K562 (cell line): ENCODE measurements around the gene CD47. TPM values are rescaled to one million over a fixed set of nuclear protein-coding genes. Genes with fewer than 3 reads are reported as not detected.
A peak's percentile ranks its signal among the peaks of the same experiment; 100 is the strongest.

Source experiments
- ATAC-seq: fragments of 200-7000 bp; cut with Tn5 transposase; 3 replicates; pipeline ENCODE4 v1.9.1; 2020; ENCODE audit warnings: moderate library complexity
- BruUV-seq: library from RNA; stranded (reverse); fragments of 400-500 nt; replicated peaks from 2 replicates; lab custom pipeline; 2021; lab: Mats Ljungman, UMichigan
- CTCF ChIA-PET: fragments of 300-600 bp; formaldehyde crosslinking; extraction: SDS; loops from one replicate; lab custom pipeline; 2021; ENCODE audit warnings: low intra/inter-chr PET ratio; lab: Yijun Ruan, JAX
- POLR2A ChIA-PET: fragments of 300-600, 350-650 bp; sonication (Branson Sonifier 250); formaldehyde crosslinking; extraction: SDS; loops from one replicate; lab custom pipeline; 2021; ENCODE audit warnings: antibody characterized with exemption, inconsistent platforms; lab: Yijun Ruan, JAX
- DNase-seq, 4 experiments: peaks; one replicate each; pipeline versions ENCODE4 v3.0.0 to v3.0.0-alpha.2; 2011 to 2018; ENCODE audit warnings: low spot score in 3 of 4, mixed read lengths in 3 of 4; ENCODE audit errors: extremely low read depth in 1 of 4
- FAIRE-seq: peaks from 2 replicates; lab custom pipeline; 2011; peaks lifted over from hg19 to GRCh38; lab: Jason Lieb, UNC
- H2AFZ ChIP-seq: 2 replicates; pipeline ENCODE4 v1.6.0; 2011; ENCODE audit warnings: low read depth, low read length, control low read depth, inconsistent platforms
- H3K27ac ChIP-seq: fragments of 200-600 bp; 3 replicates; pipeline ENCODE4 v1.8.0; 2011; ENCODE audit warnings: low read depth, mild to moderate bottlenecking, control low read depth, inconsistent platforms, low read length, moderate library complexity, mixed read lengths; ENCODE audit errors: extremely low read depth
- H3K27me3 ChIP-seq, 2 experiments: fragments of 300-600 bp in 1 of 2; 2 replicates in 1 of 2; 3 replicates in 1 of 2; pipeline versions ENCODE4 v1.6.0 to v1.8.0; 2011; ENCODE audit warnings: inconsistent platforms in 2 of 2, low read length in 2 of 2, mild to moderate bottlenecking in 1 of 2, mixed read lengths in 1 of 2, moderate library complexity in 1 of 2; ENCODE audit not compliant: control insufficient read depth in 2 of 2, insufficient read depth in 2 of 2
- H3K36me3 ChIP-seq: fragments of 300-600 bp; 3 replicates; pipeline ENCODE4 v1.8.0; 2011; ENCODE audit warnings: mild to moderate bottlenecking, low read length, inconsistent platforms; ENCODE audit not compliant: control insufficient read depth, insufficient read depth
- H3K4me1 ChIP-seq, 2 experiments: fragments of 200-600 bp in 1 of 2; replicated peaks in 1 of 2; 2 replicates in 1 of 2; 3 replicates in 1 of 2; pipeline versions ENCODE4 v1.5.1 to v1.8.0; 2011; ENCODE audit warnings: inconsistent platforms in 2 of 2, low read length in 2 of 2, mild to moderate bottlenecking in 1 of 2, mixed read lengths in 1 of 2, moderate library complexity in 1 of 2; ENCODE audit not compliant: control insufficient read depth in 2 of 2, insufficient read depth in 2 of 2
- H3K4me2 ChIP-seq: 2 replicates; pipeline ENCODE4 v1.6.1; 2011; ENCODE audit warnings: low read length, control low read depth, inconsistent platforms, mixed read lengths; ENCODE audit not compliant: insufficient read depth
- H3K4me3 ChIP-seq: fragments of 200-600 bp; sonication (generic), shearing (Covaris generic); 2 replicates; pipeline ENCODE4 v1.5.1; 2016; ENCODE audit warnings: control low read depth, inconsistent platforms
- H3K79me2 ChIP-seq: fragments of 200-600 bp; 3 replicates; pipeline ENCODE4 v1.8.0; 2011; ENCODE audit warnings: low read length, inconsistent platforms; ENCODE audit not compliant: control insufficient read depth, insufficient read depth
- H3K9ac ChIP-seq, 2 experiments: 2 replicates each; pipeline versions ENCODE4 v1.6.0 to v1.6.1; 2011; ENCODE audit warnings: low read depth in 2 of 2, low read length in 2 of 2, control low read depth in 1 of 2, inconsistent platforms in 1 of 2, mild to moderate bottlenecking in 1 of 2, mixed read lengths in 1 of 2; ENCODE audit not compliant: insufficient read depth in 1 of 2
- H3K9me1 ChIP-seq: one replicate; pipeline ENCODE4 v1.6.0; 2011; ENCODE audit warnings: inconsistent platforms, mild to moderate bottlenecking, low read length, moderate library complexity; ENCODE audit not compliant: control insufficient read depth, insufficient read depth
- H3K9me3 ChIP-seq: replicated peaks from 2 replicates; pipeline ENCODE4 v1.5.1; 2011; ENCODE audit warnings: low read depth, low read length, inconsistent platforms; ENCODE audit not compliant: control insufficient read depth, insufficient read depth
- H4K20me1 ChIP-seq: replicated peaks from 2 replicates; pipeline ENCODE4 v1.6.1; 2011; ENCODE audit warnings: low read length, inconsistent platforms, mixed read lengths; ENCODE audit not compliant: control insufficient read depth, insufficient read depth
- ARID1B ChIP-seq: fragments of 450-650 bp; IDR thresholded peaks from 2 replicates; pipeline ENCODE4 v1.6.1; 2016; ENCODE audit warnings: antibody characterized with exemption, mild to moderate bottlenecking, inconsistent platforms
- CBFA2T3 ChIP-seq: fragments of 450-650 bp; IDR thresholded peaks from 2 replicates; pipeline ENCODE4 v1.6.1; 2017
- ERF ChIP-seq: fragments of 450-650 bp; formaldehyde crosslinking; IDR thresholded peaks from 2 replicates; pipeline ENCODE4 v1.4.0; 2020; ENCODE audit warnings: mild to moderate bottlenecking, mixed read lengths
- NR4A1 ChIP-seq, 2 experiments: fragments of 250-450 bp in 1 of 2; fragments of 450-650 bp in 1 of 2; sonication (Bioruptor Pico) in 1 of 2; IDR thresholded peaks; 2 replicates each; pipeline versions ENCODE4 v1.4.0 to v1.6.1; 2016 to 2020; ENCODE audit warnings: mild to moderate bottlenecking in 2 of 2, missing compliant biosample characterization in 1 of 2, missing genetic modification characterization in 1 of 2, moderate library complexity in 1 of 2
- ZNF347 ChIP-seq: fragments of 450-650 bp; formaldehyde crosslinking; IDR thresholded peaks from 2 replicates; pipeline ENCODE4 v1.4.0; 2020; ENCODE audit warnings: low read depth, mild to moderate bottlenecking, moderate library complexity
- WGBS: fragments of 100-300 bp; shearing (Covaris generic); methylation state at CpG from one replicate; pipeline ENCODE4 v1.1.6; 2016; ENCODE audit warnings: low coverage, mixed read lengths; ENCODE audit not compliant: insufficient coverage; ENCODE audit errors: missing lambda C conversion rate; 5-methylcytosine and 5-hydroxymethylcytosine counted together
- in situ Hi-C: fragments of 300-500 bp; cut with MboI; formaldehyde crosslinking; loops from 4 replicates; pipeline ENCODE4 v1.15.0; 2018; ENCODE audit warnings: inconsistent platforms, mixed read lengths
- intact Hi-C: fragments of 100-400 bp; cut with micrococcal nuclease; formaldehyde crosslinking; loops from 2 replicates; pipeline ENCODE4 v1.14.2; 2022
- polyA plus RNA-seq, 8 experiments: library from polyadenylated mRNA; depleted of rRNA in 4 of 8; stranded (reverse) in 5 of 8; unstranded in 3 of 8; fragments of >200 nt; fragmentation: Nextera tagmentation in 2 of 8; fragmentation: Illumina TruSeq in 1 of 8; extraction: Ambion mirVana in 2 of 8; extraction: Trizol in 1 of 8; gene quantifications; 2 replicates each; pipeline versions ENCODE4 v1.2.1 to v1.2.3, GENCODE V29; 2011 to 2014; ENCODE audit warnings: inconsistent platforms in 1 of 8, missing spikeins in 1 of 8
- total RNA-seq, 7 experiments: library from RNA; depleted of rRNA in 6 of 7; stranded (reverse); fragments of >200 nt in 6 of 7; fragmentation: Illumina TruSeq in 2 of 7; extraction: Trizol in 2 of 7; gene quantifications; 2 replicates each; pipeline versions ENCODE4 v1.2.1 to v1.2.3, GENCODE V29; 2011 to 2021; ENCODE audit warnings: low replicate concordance in 1 of 7
- TF ChIP-seq, protein P1 (sequence below), 3 experiments: fragments of 200-800 bp in 1 of 3; sonication (Bioruptor generic) in 1 of 3; sonication (generic) in 1 of 3; formaldehyde crosslinking in 1 of 3; IDR thresholded peaks; 2 replicates each; pipeline versions ENCODE4 v1.6.1 to v1.8.0; 2016 to 2022; ENCODE audit warnings: mild to moderate bottlenecking in 2 of 3, missing compliant biosample characterization in 2 of 3, missing genetic modification characterization in 2 of 3, missing genetic modification reagents in 1 of 3

The CD47 gene
- total and polyA plus RNA-seq, 9 of the 15 experiments (the other 6 are each of a cell fraction or from before 2014, with no cell fraction given): 10.2 to 62.6 (median 36.3) TPM

DNA sequence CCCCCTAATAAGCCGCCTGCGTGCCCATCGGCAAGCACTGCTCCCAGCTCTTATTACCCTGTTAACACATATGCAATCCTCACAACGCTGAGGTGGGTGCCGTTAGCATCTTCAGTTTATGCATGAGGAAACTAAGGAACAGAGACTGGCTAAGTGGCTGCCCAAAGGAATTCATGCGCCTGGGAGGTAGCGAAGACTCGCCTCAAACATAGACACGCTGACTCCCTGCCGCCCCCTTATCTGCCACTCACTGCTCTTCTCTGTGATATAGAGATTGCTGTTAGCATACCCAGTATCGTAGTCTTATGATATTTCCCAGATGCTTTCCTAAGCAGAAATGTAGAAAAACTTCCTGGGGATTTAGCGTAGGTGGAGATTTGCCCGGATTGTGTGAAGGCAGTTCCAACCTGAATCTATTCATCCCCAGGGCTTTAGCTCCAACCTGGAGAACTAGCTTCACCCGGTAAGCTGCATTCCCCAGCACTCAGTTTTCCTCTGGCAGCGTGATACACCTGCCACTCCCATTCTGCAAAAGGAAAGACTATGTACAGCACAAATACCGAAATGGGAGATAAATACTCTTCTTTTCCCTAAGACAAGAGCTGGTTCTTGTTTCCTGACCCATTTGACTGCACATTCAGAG is 23.7 kb upstream of the CD47 start:
- Histone ChIP-seq H3K9ac (peak overlapping the region in 1 of 2 experiments; percentile 40; a peak in 1 of 4 replicates), H3K9me1 (no peaks in the 10 kb centered on the region), H3K36me3 (no peaks in the 10 kb centered on the region), H3K4me2 (peak overlapping the region; percentile 33), H3K27me3 (no peaks in the 10 kb centered on the region), H3K9me3 (no peaks in the 10 kb centered on the region), H3K27ac (no peak overlapping the region), H2AFZ (peak overlapping the region; percentile 14; the same call in 1 of the 2 replicates), H3K79me2 (no peaks in the 10 kb centered on the region), H3K4me1 (peaks cover 11 to 45% of the 10 kb centered on the region in 2 experiments), H4K20me1 (no peaks in the 10 kb centered on the region), H3K4me3 (no peak overlapping the region)
- DNase-seq (no peak), FAIRE-seq (peak; percentile 46), ATAC-seq (peak; percentile 55)
- in situ Hi-C loops (no loop called here), intact Hi-C loops (no loop called here)
- 21% methylated on average over 12 of the region's 16 CpGs for WGBS
- POLR2A ChIA-PET: interaction anchor here (0.9 to 1.3 kb wide), 3 partner anchors 10 to 15 kb away, joined by 4 read pairs; no protein-coding TSS in a partner anchor
- TF ChIP-seq CBFA2T3 (peak; percentile 52), ERF (CRISPR knock-in tag) (no peak), ARID1B (peak; percentile 25; the same call in 1 of the 2 replicates)
- BruUV-seq: no TSS peak
- CTCF ChIA-PET: no interaction called here

DNA sequence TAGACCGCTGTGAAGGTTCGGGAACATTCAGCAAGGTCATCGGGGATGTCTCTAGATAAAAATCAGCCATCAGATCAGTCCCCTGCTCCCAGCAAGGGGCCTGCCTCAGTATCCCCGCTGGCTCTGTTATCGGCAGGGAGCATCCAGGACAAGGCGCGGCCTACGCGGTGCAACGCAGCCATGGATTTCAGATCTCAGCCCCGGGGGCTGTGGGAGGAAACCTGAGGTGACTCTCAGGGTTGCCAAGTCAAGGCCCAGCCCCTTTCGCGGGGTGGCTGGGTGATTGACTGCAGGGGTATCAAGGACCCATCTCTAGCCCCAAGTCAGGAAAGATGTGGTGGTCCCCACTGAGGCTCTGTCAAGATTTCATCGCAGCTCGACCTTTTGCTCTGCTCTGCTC is 23.1 kb upstream of the CD47 start:
- Histone ChIP-seq H3K4me2 (peak overlapping the region; percentile 33), H3K9me3 (no peaks in the 10 kb centered on the region), H3K27me3 (no peaks in the 10 kb centered on the region), H3K36me3 (no peaks in the 10 kb centered on the region), H3K27ac (no peak overlapping the region), H2AFZ (0 out of 2 replicates have a peak overlapping the region, but pooled peaks have one; percentile 14), H3K79me2 (no peaks in the 10 kb centered on the region), H4K20me1 (no peaks in the 10 kb centered on the region), H3K4me1 (peaks cover 11 to 46% of the 10 kb centered on the region in 2 experiments), H3K9me1 (no peaks in the 10 kb centered on the region), H3K4me3 (no peak overlapping the region), H3K9ac (peak overlapping the region in 1 of 2 experiments; percentile 40; a peak in 1 of 4 replicates)
- peak; percentile 19; the same call in 2 of the 3 replicates for ATAC-seq
- BruUV-seq: no TSS peak
- in situ Hi-C loops: no loop called here
- intact Hi-C loops: no loop called here
- DNase-seq: no peak
- ChIA-PET CTCF (no interaction called here), POLR2A (interaction anchor here (1.3 kb wide), 1 partner anchor 14 kb away, joined by 4 read pairs; no protein-coding TSS in a partner anchor)
- TF ChIP-seq, protein P1, sequence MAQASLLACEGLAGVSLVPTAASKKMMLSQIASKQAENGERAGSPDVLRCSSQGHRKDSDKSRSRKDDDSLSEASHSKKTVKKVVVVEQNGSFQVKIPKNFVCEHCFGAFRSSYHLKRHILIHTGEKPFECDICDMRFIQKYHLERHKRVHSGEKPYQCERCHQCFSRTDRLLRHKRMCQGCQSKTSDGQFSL (CRISPR knock-in tag; IDR thresholded peaks at IDR 0.05): no peak
- TF ChIP-seq, protein P1 (tag; IDR thresholded peaks at IDR 0.05): no peak
- TF ChIP-seq ZNF347 (CRISPR knock-in tag): no peak
- no peak for TF ChIP-seq NR4A1 (CRISPR knock-in tag; IDR thresholded peaks at IDR 0.05)
- TF ChIP-seq NR4A1 (tag; IDR thresholded peaks at IDR 0.05): no peak
- no peak for FAIRE-seq
- 48% methylated on average over 14 of the region's 15 CpGs for WGBS
